Stimulated activated CD4-positive, alpha-beta T cell treated with anti-CD3 and anti-CD28 coated beads, Interleukin-4, amount 100 ng/mL, for 48 hours (primary cell): ENCODE measurements around the gene KRI1.
"Not testable (repeated sequence)": the region's sequence is repeated elsewhere in the genome, so short reads cannot be mapped to it uniquely, and the experiment has no call there.

Experiments used
- DNase-seq, 2 donors: peaks; one replicate each; pipeline ENCODE4 v3.0.0-alpha.2; 2020; ENCODE audit warnings: low read depth in 2 of 2

KRI1 gene

DNA sequence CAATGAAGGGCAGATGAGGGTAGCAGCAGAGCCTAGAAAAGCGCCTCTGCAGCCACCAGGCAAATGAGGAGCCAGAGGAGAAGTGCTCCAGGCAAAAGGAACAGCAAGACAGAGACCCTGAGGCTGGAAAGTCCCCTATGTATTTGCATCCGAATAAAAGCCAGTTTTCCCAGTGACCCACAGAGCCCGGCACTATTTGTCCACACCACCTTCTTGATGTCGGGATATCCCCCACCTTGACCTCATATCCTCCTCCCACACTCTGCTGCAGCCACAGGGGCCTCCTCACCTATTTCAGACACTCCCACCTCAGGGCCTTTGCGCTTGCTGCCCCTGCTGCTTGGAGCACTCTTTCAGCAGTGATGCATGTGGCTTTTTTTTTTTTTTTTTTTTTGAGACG is 15.5 kb downstream of the KRI1 start:
- no peak for DNase-seq

DNA sequence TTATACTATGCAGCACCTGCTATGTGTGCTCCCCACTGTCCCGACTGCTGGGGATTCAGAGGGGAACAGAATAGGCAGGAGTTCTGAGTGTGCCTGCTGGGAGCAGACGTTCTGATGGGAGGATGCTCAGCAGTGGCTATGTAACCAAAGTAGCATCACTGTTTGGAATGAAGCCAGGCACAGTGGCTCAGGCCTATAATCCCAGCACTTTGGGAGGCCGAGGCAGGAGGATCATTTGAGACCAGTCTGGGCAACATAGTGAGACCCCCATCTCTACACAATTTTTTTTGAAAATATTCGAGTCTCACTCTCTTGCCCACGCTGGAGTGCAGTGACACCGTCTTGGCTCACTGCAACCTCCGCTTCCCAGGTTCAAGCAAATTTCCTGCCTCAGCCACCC is 16.1 kb downstream of the KRI1 start:
- DNase-seq = no peak

DNA sequence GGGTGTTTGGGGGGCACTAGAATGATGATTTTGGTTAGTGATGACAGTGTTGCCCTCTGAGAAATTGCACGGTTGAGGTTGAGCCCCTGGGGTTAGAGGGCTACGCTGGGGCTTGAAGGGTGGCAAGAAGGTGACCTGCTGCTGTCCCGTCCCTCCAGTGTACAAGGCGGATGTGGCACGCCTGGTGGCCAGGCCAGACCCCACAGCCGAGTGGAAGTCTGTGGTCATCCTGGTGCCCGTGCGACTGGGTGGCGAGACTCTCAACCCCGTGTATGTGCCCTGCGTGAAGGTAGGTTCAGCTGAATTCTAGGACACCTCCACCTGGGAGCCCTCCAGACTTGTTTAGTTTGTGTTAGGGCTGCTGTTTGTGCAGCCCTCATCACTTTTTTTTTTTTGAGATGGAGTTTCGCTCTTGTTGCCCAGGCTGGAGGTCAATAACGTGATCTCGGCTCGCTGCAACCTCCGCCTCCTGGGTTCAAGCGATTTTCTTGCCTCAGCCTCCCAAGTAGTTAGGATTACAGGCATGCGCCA is 17.0 kb downstream of the KRI1 start:
- DNase-seq = no peak

- DNase-seq = no peak
Observed at GRCh38 chr19:10546817-10547216, 19.0 kb downstream of the KRI1 start.

DNA sequence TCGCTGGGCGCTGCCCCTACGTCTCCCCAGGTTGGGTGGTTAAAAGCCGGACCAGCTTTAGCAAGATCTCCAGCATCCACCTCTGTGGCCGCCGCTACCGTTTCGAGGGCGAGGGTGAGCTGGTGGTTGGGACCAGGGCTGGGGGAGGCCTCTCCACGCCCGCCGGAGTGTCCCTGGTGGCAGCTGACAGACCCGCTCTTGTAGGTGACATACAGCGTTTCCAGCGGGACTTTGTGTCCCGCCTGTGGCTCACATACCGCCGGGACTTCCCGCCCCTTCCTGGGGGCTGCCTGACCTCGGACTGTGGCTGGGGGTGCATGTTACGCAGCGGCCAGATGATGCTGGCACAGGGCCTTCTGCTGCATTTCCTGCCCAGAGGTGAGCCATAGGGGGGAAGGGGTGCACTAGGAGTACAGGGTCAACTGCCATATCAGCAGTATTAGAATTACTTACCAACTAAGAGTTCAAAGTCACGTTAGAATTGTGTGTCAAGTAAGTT is 21.0 kb downstream of the KRI1 start:
- no peak for DNase-seq

GRCh38 chr19:10544242-10544752 is 21.5 kb downstream of the KRI1 start:
- no peak for DNase-seq

- peak; percentile 75 for DNase-seq
Observed at GRCh38 chr19:10543420-10544241, 22.2 kb downstream of the KRI1 start, which contains the start of gene ATG4D. Gene ATG4D (plus strand): TSS chr19:10543904. CDS start chr19:10544091, 187 bp downstream.

DNA sequence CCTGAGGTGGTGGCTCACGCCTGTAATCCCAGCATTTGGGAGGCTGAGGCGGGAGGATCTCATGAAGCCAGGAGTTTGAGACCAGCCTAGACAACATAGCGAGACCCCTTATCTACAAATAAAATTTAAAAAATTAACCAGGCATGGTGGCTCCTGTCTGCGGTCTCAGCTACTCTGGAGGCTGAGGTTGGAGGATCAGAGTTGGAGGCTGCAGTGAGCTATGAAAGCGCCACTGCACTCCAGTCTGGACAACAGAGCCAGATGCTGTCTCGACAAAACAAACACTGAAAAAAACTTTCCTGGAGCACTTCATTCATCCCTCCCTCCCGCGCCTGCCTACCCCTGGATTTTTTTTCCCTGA is 22.8 kb downstream of the KRI1 start:
- no peak for DNase-seq

GRCh38 chr19:10539016-10539415 is 26.8 kb downstream of the KRI1 start:
- DNase-seq = not testable (repeated sequence)

- DNase-seq = no peak
Observed at GRCh38 chr19:10538204-10538983, 27.4 kb downstream of the KRI1 start.

DNA sequence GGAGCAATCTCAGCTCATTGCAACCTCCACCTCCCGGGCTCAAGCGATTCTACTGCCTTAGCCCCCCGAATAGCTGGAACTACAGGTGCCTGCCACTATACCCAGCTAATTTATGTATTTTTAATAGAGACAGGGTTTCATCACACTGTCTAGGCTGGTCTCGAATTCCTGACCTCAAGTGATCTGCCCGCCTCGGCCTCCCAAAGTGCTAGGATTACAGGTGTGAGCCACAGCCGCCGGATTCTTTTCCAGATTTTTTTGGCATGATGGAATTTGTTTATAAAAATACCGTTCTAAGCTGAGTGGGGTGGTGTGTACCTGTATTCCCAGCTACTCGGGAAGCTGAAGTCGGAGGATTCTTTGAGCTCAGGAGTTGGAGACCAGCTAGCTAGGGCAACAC is 28.1 kb downstream of the KRI1 start:
- no peak for DNase-seq

DNA sequence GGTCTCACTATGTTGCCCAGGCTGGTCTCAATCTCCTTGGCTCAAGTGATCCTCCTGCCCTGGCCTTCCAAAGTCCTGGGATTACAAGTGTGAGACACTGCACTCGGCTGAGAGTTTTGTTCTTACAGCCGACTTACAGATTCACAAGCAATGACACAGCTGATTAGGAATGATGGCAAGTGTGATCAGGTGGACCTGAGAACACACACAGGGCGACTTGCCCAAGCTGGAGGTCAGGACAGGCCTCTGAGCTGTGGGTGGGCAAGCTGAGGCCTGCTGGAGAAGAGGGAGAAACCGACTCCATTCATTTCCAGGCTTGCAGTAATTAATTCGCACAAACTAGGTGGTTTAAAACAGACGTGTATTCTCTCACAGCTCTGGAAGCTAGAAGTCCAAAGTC is 30.2 kb downstream of the KRI1 start:
- DNase-seq = no peak

GRCh38 chr19:10533646-10534386 is 32.0 kb downstream of the KRI1 start:
- no peak for DNase-seq

DNA sequence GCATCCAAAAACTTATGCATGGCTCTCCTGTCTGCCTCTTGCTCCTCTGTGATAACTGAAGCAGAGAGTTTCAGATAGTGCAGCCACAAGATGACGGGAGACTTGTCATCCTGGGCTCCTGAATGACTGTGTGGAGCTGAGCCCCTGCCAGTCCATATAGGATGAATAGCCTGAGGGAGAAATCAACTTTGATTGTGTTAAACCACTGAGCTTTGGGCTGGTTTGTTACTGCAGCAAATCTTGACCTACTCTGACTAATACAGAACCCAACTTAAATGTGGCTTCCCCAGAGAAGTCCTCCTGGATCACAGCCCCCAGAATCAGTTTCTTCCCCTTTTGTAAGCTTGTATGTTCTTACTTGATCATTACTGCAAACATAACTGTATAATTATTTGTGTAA is 33.4 kb downstream of the KRI1 start:
- no peak for DNase-seq

GRCh38 chr19:10526887-10527286 is 38.9 kb downstream of the KRI1 start:
- not testable (repeated sequence) for DNase-seq

DNA sequence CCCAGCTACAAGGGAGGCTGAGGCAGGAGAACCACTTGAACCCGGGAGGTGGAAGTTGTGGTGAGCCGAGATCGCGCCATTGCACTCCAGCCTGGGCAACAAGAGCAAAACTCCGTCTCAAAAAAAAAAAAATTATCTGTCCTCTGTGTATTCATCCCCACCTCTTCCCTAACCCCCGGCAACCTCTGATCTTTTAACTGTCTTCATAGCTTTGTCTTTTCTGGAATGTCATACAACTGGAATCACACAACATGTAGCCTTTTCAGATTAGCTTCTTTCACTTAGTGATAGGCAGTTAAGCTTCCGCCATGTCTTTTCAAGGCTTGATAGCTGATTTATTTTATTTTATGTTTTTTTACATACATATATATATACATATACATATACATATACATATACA is 40.2 kb downstream of the KRI1 start:
- no peak for DNase-seq

GRCh38 chr19:10523135-10523636 is 42.6 kb downstream of the KRI1 start:
- no peak for DNase-seq

- DNase-seq = no peak
Observed at GRCh38 chr19:10521461-10522171, 44.2 kb downstream of the KRI1 start.

DNA sequence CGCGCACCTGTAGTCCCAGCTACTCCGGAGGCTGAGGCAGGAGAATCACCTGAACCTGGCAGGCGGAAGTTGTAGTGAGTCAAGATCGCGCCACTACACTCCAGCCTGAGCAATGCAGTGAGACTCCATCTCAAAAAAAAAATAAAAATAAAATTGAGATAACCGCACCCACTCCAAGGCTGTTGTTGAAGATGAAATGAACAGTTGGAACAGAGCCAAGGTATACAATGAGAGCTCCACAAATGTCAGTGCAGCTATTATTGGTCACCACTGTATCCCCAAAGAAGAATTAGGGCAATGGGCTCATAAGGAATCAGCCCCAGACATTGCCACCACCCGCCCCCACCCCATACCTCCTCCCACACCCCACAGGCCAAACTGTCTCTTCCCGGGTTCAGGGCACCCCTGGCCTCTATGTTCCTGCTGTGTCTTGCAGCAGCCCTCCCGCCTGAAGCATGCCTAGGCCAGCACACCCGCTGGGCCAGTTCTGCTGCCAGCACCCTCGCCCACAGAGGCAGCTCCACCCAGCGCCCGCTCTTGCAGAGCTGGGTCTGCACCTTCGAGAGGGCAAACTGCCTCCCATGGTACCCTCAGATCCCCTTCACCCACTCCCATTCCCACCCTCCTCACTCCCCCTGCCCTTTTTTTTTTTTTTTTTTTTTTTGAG is 45.0 kb downstream of the KRI1 start:
- DNase-seq = no peak

DNA sequence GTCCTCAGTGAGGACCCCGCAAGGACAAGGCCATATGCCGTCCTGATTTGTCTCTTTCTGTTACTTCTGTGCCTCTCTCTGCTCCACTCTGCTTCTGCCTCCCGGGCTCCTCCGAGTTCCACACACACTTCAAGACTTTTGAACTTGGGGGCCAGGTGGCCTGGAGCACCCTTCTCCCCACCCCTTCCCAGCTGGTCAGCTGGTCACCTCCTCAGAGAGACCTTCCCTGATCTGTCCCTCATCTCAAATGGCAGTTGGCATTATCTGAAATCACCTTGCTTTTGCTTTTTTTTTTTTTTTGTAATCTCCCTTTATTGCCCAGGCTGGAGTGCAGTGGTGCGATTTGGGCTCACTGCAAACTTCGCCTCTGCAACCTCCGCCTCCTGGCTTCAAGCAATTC is 46.4 kb downstream of the KRI1 start:
- DNase-seq = no peak
